H1 (cell line): Measurements from ENCODE around the gene TBX21. TPM values are rescaled to one million over a fixed set of nuclear protein-coding genes. Genes with fewer than 3 reads are reported as not detected.

Experiments used
- CTCF ChIA-PET: fragments of 300-600 bp; sonication (Branson Sonifier 250); formaldehyde crosslinking; loops from one replicate; lab custom pipeline; 2021; ENCODE audit not compliant: partially characterized antibody; lab: Charles Lee
- POLR2A ChIA-PET: fragments of 300-600 bp; sonication (Branson Sonifier 250); formaldehyde crosslinking; loops from one replicate; lab custom pipeline; 2021; ENCODE audit warnings: inconsistent platforms; ENCODE audit not compliant: partially characterized antibody; lab: Charles Lee
- DNase-seq, 2 experiments: peaks; one replicate each; pipeline versions ENCODE4 v3.0.0 to v3.0.0-alpha.2; 2010 to 2022; ENCODE audit warnings: low spot score in 2 of 2, low read depth in 1 of 2, mixed read lengths in 1 of 2
- FAIRE-seq: peaks from 2 replicates; lab custom pipeline; 2011; peaks lifted over from hg19 to GRCh38; lab: Jason Lieb, UNC
- H2AFZ ChIP-seq: 2 replicates; pipeline ENCODE4 v1.8.1; 2012; ENCODE audit warnings: low read length, inconsistent platforms
- H2AK5ac ChIP-seq: 2 replicates; pipeline ENCODE4 v1.6.1; 2013; ENCODE audit warnings: low read depth, low read length
- H2BK120ac ChIP-seq: replicated peaks from 2 replicates; pipeline ENCODE3; 2013; ENCODE audit warnings: low read depth, low read length, inconsistent platforms
- H2BK12ac ChIP-seq: 2 replicates; pipeline ENCODE4 v1.6.1; 2013; ENCODE audit warnings: low read depth, low read length
- H2BK15ac ChIP-seq: 2 replicates; pipeline ENCODE4 v1.6.1; 2013; ENCODE audit warnings: low read length
- H2BK20ac ChIP-seq: 2 replicates; pipeline ENCODE4 v1.6.1; 2013; ENCODE audit warnings: low read length
- H2BK5ac ChIP-seq: 2 replicates; pipeline ENCODE4 v1.6.1; 2013; ENCODE audit warnings: low read depth, low read length
- H3K14ac ChIP-seq: 2 replicates; pipeline ENCODE4 v1.6.1; 2013; ENCODE audit warnings: inconsistent platforms; ENCODE audit not compliant: insufficient read length
- H3K18ac ChIP-seq: 2 replicates; pipeline ENCODE4 v1.6.1; 2013; ENCODE audit warnings: low read length; ENCODE audit errors: extremely low read depth
- H3K23ac ChIP-seq: 2 replicates; pipeline ENCODE4 v1.6.1; 2013; ENCODE audit warnings: inconsistent platforms; ENCODE audit not compliant: insufficient read length
- H3K23me2 ChIP-seq: 2 replicates; pipeline ENCODE4 v1.6.1; 2013; ENCODE audit warnings: low read depth, low read length
- H3K27ac ChIP-seq: 2 replicates; pipeline ENCODE4 v1.6.1; 2011; ENCODE audit warnings: low read depth, low read length, inconsistent platforms
- H3K27me3 ChIP-seq, 4 experiments: replicated peaks in 1 of 4; 1 replicate in 1 of 4; 2 replicates in 3 of 4; pipeline versions ENCODE4 v1.6.1 to v1.8.1; 2011 to 2013; ENCODE audit warnings: low read length in 3 of 4, mild to moderate bottlenecking in 3 of 4, inconsistent platforms in 2 of 4, mixed read lengths in 2 of 4, moderate library complexity in 1 of 4; ENCODE audit not compliant: control insufficient read depth in 3 of 4, insufficient read depth in 3 of 4; ENCODE audit errors: extremely low read depth in 1 of 4
- H3K36me3 ChIP-seq, 4 experiments: 2 replicates each; pipeline versions ENCODE4 v1.6.1 to v1.8.1; 2011 to 2013; ENCODE audit warnings: mild to moderate bottlenecking in 4 of 4, low read length in 3 of 4, moderate library complexity in 2 of 4, control low read depth in 1 of 4, inconsistent platforms in 1 of 4; ENCODE audit not compliant: insufficient read depth in 4 of 4, control insufficient read depth in 2 of 4
- H3K4ac ChIP-seq: replicated peaks from 2 replicates; pipeline ENCODE3; 2013; ENCODE audit warnings: low read length, low read depth, mixed read lengths, inconsistent platforms; ENCODE audit not compliant: insufficient read length
- H3K4me1 ChIP-seq, 4 experiments: replicated peaks in 1 of 4; 1 replicate in 1 of 4; 2 replicates in 3 of 4; pipeline versions ENCODE4 v1.6.1 to v1.8.1; 2011 to 2013; ENCODE audit warnings: low read length in 3 of 4, inconsistent platforms in 2 of 4, mixed read lengths in 1 of 4; ENCODE audit not compliant: insufficient read depth in 4 of 4, control insufficient read depth in 3 of 4
- H3K4me2 ChIP-seq, 2 experiments: 2 replicates each; pipeline versions ENCODE4 v1.6.1 to v1.8.1; 2011 to 2013; ENCODE audit warnings: low read depth in 2 of 2, low read length in 2 of 2, control low read depth in 1 of 2, inconsistent platforms in 1 of 2, mild to moderate bottlenecking in 1 of 2; ENCODE audit not compliant: insufficient read depth in 1 of 2
- H3K4me3 ChIP-seq, 4 experiments: fragments of 200-600, 300-600 bp in 1 of 4; sonication (generic), shearing (Covaris generic), sonication (Bioruptor Twin) in 1 of 4; 2 replicates each; pipeline versions ENCODE4 v1.5.1 to v1.8.1; 2011 to 2016; ENCODE audit warnings: low read length in 4 of 4, low read depth in 3 of 4, control low read depth in 2 of 4, inconsistent platforms in 2 of 4, mild to moderate bottlenecking in 2 of 4, mixed read lengths in 1 of 4, moderate library complexity in 1 of 4; ENCODE audit not compliant: insufficient read depth in 2 of 4; ENCODE audit errors: extremely low read depth in 1 of 4
- H3K56ac ChIP-seq: replicated peaks from 2 replicates; pipeline ENCODE3; 2013; ENCODE audit warnings: low read depth, mild to moderate bottlenecking, mixed read lengths, low read length, inconsistent platforms; ENCODE audit not compliant: insufficient read length
- H3K79me1 ChIP-seq: 2 replicates; pipeline ENCODE4 v1.6.1; 2013; ENCODE audit warnings: low read depth, low read length, control low read depth
- H3K79me2 ChIP-seq, 2 experiments: 2 replicates each; pipeline versions ENCODE4 v1.6.1 to v1.8.1; 2012 to 2013; ENCODE audit warnings: low read length in 2 of 2, mild to moderate bottlenecking in 2 of 2, inconsistent platforms in 1 of 2; ENCODE audit not compliant: insufficient read depth in 2 of 2, control insufficient read depth in 1 of 2
- H3K9ac ChIP-seq, 4 experiments: replicated peaks in 1 of 4; 1 replicate in 1 of 4; 2 replicates in 3 of 4; pipeline versions ENCODE4 v1.6.1 to v1.8.1; 2011 to 2013; ENCODE audit warnings: low read depth in 3 of 4, low read length in 3 of 4, control low read depth in 2 of 4, mild to moderate bottlenecking in 2 of 4, moderate library complexity in 2 of 4, inconsistent platforms in 1 of 4; ENCODE audit errors: extremely low read depth in 1 of 4
- H3K9me3 ChIP-seq, 2 experiments: 2 replicates each; pipeline versions ENCODE4 v1.6.1 to v1.8.1; 2012 to 2013; ENCODE audit warnings: mild to moderate bottlenecking in 2 of 2, moderate library complexity in 2 of 2, control low read depth in 1 of 2, inconsistent platforms in 1 of 2, low read depth in 1 of 2, low read length in 1 of 2, mixed read lengths in 1 of 2; ENCODE audit not compliant: insufficient read depth in 2 of 2
- H4K20me1 ChIP-seq, 2 experiments: replicated peaks in 1 of 2; 2 replicates each; pipeline versions ENCODE3 to v1.8.1; 2011 to 2013; ENCODE audit warnings: inconsistent platforms in 2 of 2, low read length in 2 of 2, mild to moderate bottlenecking in 1 of 2; ENCODE audit not compliant: insufficient read depth in 2 of 2, control insufficient read depth in 1 of 2
- H4K5ac ChIP-seq: 2 replicates; pipeline ENCODE4 v1.6.1; 2013; ENCODE audit warnings: low read length, low read depth, mixed read lengths, inconsistent platforms; ENCODE audit not compliant: insufficient read length
- H4K8ac ChIP-seq: 2 replicates; pipeline ENCODE4 v1.8.0; 2013; ENCODE audit warnings: mild to moderate bottlenecking, moderate library complexity, low read length, inconsistent platforms; ENCODE audit not compliant: insufficient read depth; ENCODE audit errors: extremely low read depth
- H4K91ac ChIP-seq: replicated peaks from 2 replicates; pipeline ENCODE3; 2013; ENCODE audit warnings: low read length, mixed read lengths, inconsistent platforms; ENCODE audit not compliant: insufficient read length
- ATF3 ChIP-seq: IDR thresholded peaks from 2 replicates; pipeline ENCODE4 v1.6.1; 2011; ENCODE audit warnings: low read depth, mild to moderate bottlenecking, low read length; ENCODE audit not compliant: insufficient read depth
- BRCA1 ChIP-seq: IDR thresholded peaks from 2 replicates; pipeline ENCODE4 v1.6.1; 2012; ENCODE audit warnings: low read depth, low read length, improper control_type of control experiment
- CBX5 ChIP-seq: fragments of 300-800, 300-1000 bp; sonication (generic); IDR thresholded peaks from 2 replicates; pipeline ENCODE4 v1.7.1; 2016; ENCODE audit warnings: antibody characterized with exemption, low read length, low read depth
- EP300 ChIP-seq, 2 experiments: IDR thresholded peaks; 1 replicate in 1 of 2; 2 replicates in 1 of 2; pipeline ENCODE4 v1.6.1; 2011 to 2012; ENCODE audit warnings: low read depth in 2 of 2, low read length in 2 of 2, mild to moderate bottlenecking in 2 of 2, borderline replicate concordance in 1 of 2, inconsistent platforms in 1 of 2, moderate library complexity in 1 of 2
- HDAC6 ChIP-seq: IDR thresholded peaks from one replicate; pipeline ENCODE4 v1.7.1; 2012; ENCODE audit warnings: low read depth, mild to moderate bottlenecking, inconsistent platforms, low read length, moderate library complexity
- SAP30 ChIP-seq: fragments of 300-600 bp; sonication (generic); IDR thresholded peaks from 2 replicates; pipeline ENCODE4 v1.7.1; 2012; ENCODE audit warnings: low read length, moderate library complexity, mild to moderate bottlenecking, inconsistent platforms; ENCODE audit not compliant: insufficient read depth, insufficient replicate concordance
- SUZ12 ChIP-seq: fragments of 200-600 bp; sonication (generic); IDR thresholded peaks from 2 replicates; pipeline ENCODE4 v1.6.1; 2012; ENCODE audit warnings: mild to moderate bottlenecking, inconsistent platforms, low read length, moderate library complexity, mixed read lengths
- WGBS, 2 experiments: shearing (Covaris generic) in 1 of 2; methylation state at CpG; one replicate each; pipeline versions ENCODE4 v1.1.6 to v1.1.7; 2013 to 2015; ENCODE audit warnings: low lambda C conversion rate in 2 of 2, mixed read lengths in 2 of 2, inconsistent platforms in 1 of 2, low coverage in 1 of 2, missing lambda C conversion rate in 1 of 2; ENCODE audit not compliant: insufficient replicate concordance in 2 of 2, insufficient coverage in 1 of 2, insufficient read length in 1 of 2; ENCODE audit errors: extremely low coverage in 1 of 2, missing lambda C conversion rate in 1 of 2; 5-methylcytosine and 5-hydroxymethylcytosine counted together
- polyA plus RNA-seq, 7 experiments: library from polyadenylated mRNA; depleted of rRNA in 3 of 7; stranded (reverse) in 5 of 7; unstranded in 2 of 7; fragments of >200 nt in 5 of 7; fragments of 200-250 nt in 2 of 7; gene quantifications; 1 replicate in 5 of 7; 2 replicates in 1 of 7; 4 replicates in 1 of 7; pipeline versions ENCODE4 v1.2.1 to v1.2.3, GENCODE V29; 2011 to 2013; ENCODE audit warnings: missing spikeins in 2 of 7, mixed read lengths in 2 of 7
- total RNA-seq: library from RNA; stranded (reverse); fragmentation: NEBNext Ultra II Directional; extraction: Animal tissue kit (Norgen Biotek cat#: 25700); gene quantifications from 2 replicates; pipeline ENCODE4 v1.2.1, GENCODE V29; 2021

Gene TBX21
- total and polyA plus RNA-seq, 2 of the 8 experiments (the other 6 are each of a cell fraction or from before 2014, with no cell fraction given): not detected

GRCh38 chr17:47774331-47774730 lies 41.3 kb downstream of the TBX21 start:
- ChIA-PET POLR2A (interaction anchor here (1.0 kb wide), 1 partner anchor 32 kb away, joined by 3 read pairs; no protein-coding TSS in a partner anchor), CTCF (interaction anchor here (0.7 to 8.2 kb wide), 3 partner anchors 9 to 29 kb away, joined by 3 to 57 read pairs (median 5); no protein-coding TSS in a partner anchor)
- Histone ChIP-seq H2BK5ac (no peak overlapping the region), H3K9me3 (no peaks in the 10 kb centered on the region), H3K14ac (no peak overlapping the region), H3K18ac (no peak overlapping the region), H3K56ac (no peak overlapping the region), H3K36me3 (no peaks in the 10 kb centered on the region), H4K20me1 (peaks cover 0 to 2% of the 10 kb centered on the region in 2 experiments), H2BK120ac (no peak overlapping the region), H2BK15ac (no peak overlapping the region), H3K79me1 (no peaks in the 10 kb centered on the region), H3K4me1 (no peaks in the 10 kb centered on the region), H2BK20ac (no peak overlapping the region), H2AK5ac (0 out of 2 replicates have a peak overlapping the region, but pooled peaks have one; percentile 34), H3K23ac (no peak overlapping the region), H4K91ac (no peak overlapping the region), H3K4ac (no peak overlapping the region), H4K5ac (no peak overlapping the region), H3K4me2 (no peak overlapping the region), H3K23me2 (no peaks in the 10 kb centered on the region), H3K27me3 (peaks cover 0 to 16% (median 10%) of the 10 kb centered on the region in 4 experiments; a peak in 6 of 7 replicates), H3K27ac (no peak overlapping the region), H4K8ac (no peak overlapping the region), H3K79me2 (no peaks in the 10 kb centered on the region), H2BK12ac (no peak overlapping the region), H2AFZ (no peak overlapping the region), H3K9ac (no peak overlapping the region), H3K4me3 (no peak overlapping the region)
- 70% methylated on average over 4 of the region's 4 CpGs; no CpG with 5 or more reads in 1 of the 2 experiments for WGBS, 2 experiments
- TF ChIP-seq SAP30 (no peak), EP300 (IDR thresholded peaks at IDR 0.05; ENCODE audit: borderline replicate concordance in 1 of 2, low read depth in 2 of 2, low read length in 2 of 2) (no peak), ATF3 (no peak), SUZ12 (no peak), HDAC6 (no peak), BRCA1 (no peak), CBX5 (no peak)
- DNase-seq: no peak
- FAIRE-seq: no peak
